Adipocyte (in vitro differentiated cells): ENCODE data around the gene GTF2F2.

ENCODE experiments used
- DNase-seq: peaks from one replicate; pipeline ENCODE4 v3.0.0-alpha.2; 2015; ENCODE audit warnings: low read depth
- H3K27me3 ChIP-seq: replicated peaks from 2 replicates; pipeline ENCODE4 v1.7.0; 2013; ENCODE audit warnings: mild to moderate bottlenecking, low read length, moderate library complexity; ENCODE audit not compliant: control insufficient read depth, insufficient read depth
- H3K36me3 ChIP-seq: 2 replicates; pipeline ENCODE4 v1.7.0; 2013; ENCODE audit warnings: low read length, mild to moderate bottlenecking, moderate library complexity; ENCODE audit not compliant: control insufficient read depth, insufficient read depth, severe bottlenecking
- H3K4me1 ChIP-seq: 2 replicates; pipeline ENCODE4 v1.7.0; 2013; ENCODE audit warnings: mild to moderate bottlenecking, low read length, moderate library complexity; ENCODE audit not compliant: control insufficient read depth, insufficient read depth
- H3K4me3 ChIP-seq: 2 replicates; pipeline ENCODE4 v1.7.0; 2013; ENCODE audit warnings: mild to moderate bottlenecking, low read length, moderate library complexity
- H3K9ac ChIP-seq: 2 replicates; pipeline ENCODE4 v1.7.0; 2013; ENCODE audit warnings: mild to moderate bottlenecking, low read length, moderate library complexity
- H3K9me3 ChIP-seq: 2 replicates; pipeline ENCODE4 v1.7.0; 2013; ENCODE audit warnings: mild to moderate bottlenecking, low read length, moderate library complexity; ENCODE audit not compliant: control insufficient read depth

Gene GTF2F2

GRCh38 chr13:45267215-45267614 lies 146.9 kb downstream of the GTF2F2 start:
- Histone ChIP-seq H3K4me3 (no peak overlapping the region), H3K9ac (no peak overlapping the region), H3K9me3 (no peaks in the 10 kb centered on the region), H3K36me3 (no peaks in the 10 kb centered on the region), H3K4me1 (no peaks in the 10 kb centered on the region), H3K27me3 (no peaks in the 10 kb centered on the region)
- no peak for DNase-seq

- H3K27me3 ChIP-seq, result no peaks in the 10 kb centered on the region
- no peaks in the 10 kb centered on the region for H3K36me3 ChIP-seq
- H3K4me3 ChIP-seq, result no peak overlapping the region
- H3K4me1 ChIP-seq, result no peaks in the 10 kb centered on the region
- H3K9ac ChIP-seq, result no peak overlapping the region
- no peak for DNase-seq
- H3K9me3 ChIP-seq, result no peaks in the 10 kb centered on the region
These were observed 148.9 kb downstream of the GTF2F2 start for GRCh38 chr13:45269204-45269603.

- no peaks in the 10 kb centered on the region for H3K9me3 ChIP-seq
- no peak overlapping the region for H3K4me3 ChIP-seq
- H3K27me3 ChIP-seq, result no peaks in the 10 kb centered on the region
- H3K36me3 ChIP-seq, result no peaks in the 10 kb centered on the region
- peaks cover 5% of the 10 kb centered on the region for H3K4me1 ChIP-seq
- no peak for DNase-seq
- no peak overlapping the region for H3K9ac ChIP-seq
These were observed 156.6 kb downstream of the GTF2F2 start for GRCh38 chr13:45276913-45277312.

DNA sequence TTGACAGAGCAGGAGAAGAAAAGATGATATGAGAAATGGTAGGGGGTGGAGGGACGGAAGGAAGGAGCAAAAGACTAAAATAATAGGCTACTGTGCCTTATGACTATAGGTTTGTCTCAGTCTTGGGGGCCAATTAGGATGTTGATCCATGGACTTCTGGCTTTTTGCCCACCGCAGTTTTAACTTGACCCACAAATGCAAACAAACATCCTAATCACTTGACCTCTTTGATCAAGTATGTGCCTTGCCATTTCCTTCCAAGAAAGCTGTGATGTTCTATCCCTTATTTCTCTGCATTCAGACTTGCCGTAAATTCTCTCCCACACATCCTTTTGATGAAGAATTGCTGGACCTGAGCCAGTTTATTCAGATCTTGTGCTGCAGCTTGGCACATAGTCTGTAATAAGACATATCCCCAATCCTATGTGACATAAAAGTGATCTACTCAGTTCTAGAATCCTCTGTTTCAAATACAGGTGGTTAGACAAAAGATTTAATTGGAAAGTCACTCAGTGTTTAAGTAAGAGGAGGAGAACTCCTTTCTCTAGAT lies 157.9 kb downstream of the GTF2F2 start:
- Histone ChIP-seq H3K4me3 (no peak overlapping the region), H3K27me3 (no peaks in the 10 kb centered on the region), H3K9me3 (no peaks in the 10 kb centered on the region), H3K4me1 (peaks cover 5% of the 10 kb centered on the region), H3K9ac (no peak overlapping the region), H3K36me3 (no peaks in the 10 kb centered on the region)
- DNase-seq, result no peak

- Histone ChIP-seq H3K9me3 (no peaks in the 10 kb centered on the region), H3K9ac (no peak overlapping the region), H3K4me1 (peaks cover 5% of the 10 kb centered on the region), H3K36me3 (no peaks in the 10 kb centered on the region), H3K27me3 (no peaks in the 10 kb centered on the region), H3K4me3 (no peak overlapping the region)
- DNase-seq, result no peak
These were observed 159.7 kb downstream of the GTF2F2 start for GRCh38 chr13:45280011-45280410.

- DNase-seq, result peak; percentile 88
- H3K27me3 ChIP-seq, result no peaks in the 10 kb centered on the region
These were observed 160.7 kb downstream of the GTF2F2 start for GRCh38 chr13:45280751-45281634.

DNA sequence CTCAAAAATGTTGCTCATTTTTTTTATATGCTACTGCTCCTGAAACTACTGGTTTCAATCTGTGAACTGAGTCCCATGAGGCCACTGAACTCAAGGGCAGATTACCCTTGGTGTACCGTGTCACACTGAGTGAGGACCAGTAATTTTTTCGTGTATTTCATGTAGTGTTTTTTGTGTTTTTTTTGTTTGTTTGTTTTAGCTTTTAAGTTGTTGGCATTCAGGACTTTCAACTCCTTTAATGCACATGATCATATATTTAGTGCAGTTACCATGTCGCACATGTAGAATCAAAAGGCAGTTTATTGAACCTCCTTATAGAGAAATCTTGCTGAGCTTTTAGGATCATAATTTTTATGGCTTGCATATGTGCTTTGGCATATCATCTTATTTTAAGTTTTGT lies 162.7 kb downstream of the GTF2F2 start:
- DNase-seq, result no peak
- Histone ChIP-seq H3K36me3 (peaks cover 3% of the 10 kb centered on the region), H3K4me1 (peaks cover 5% of the 10 kb centered on the region), H3K9me3 (no peaks in the 10 kb centered on the region), H3K4me3 (no peak overlapping the region), H3K9ac (no peak overlapping the region), H3K27me3 (no peaks in the 10 kb centered on the region)

More at GRCh38 chr13:45280751-45281634, 160.7 kb downstream of the GTF2F2 start:
- H3K9ac ChIP-seq, result no peak overlapping the region
- H3K4me1 ChIP-seq, result peaks cover 5% of the 10 kb centered on the region
- H3K36me3 ChIP-seq, result peaks cover 3% of the 10 kb centered on the region
- no peaks in the 10 kb centered on the region for H3K9me3 ChIP-seq
- no peak overlapping the region for H3K4me3 ChIP-seq

DNA sequence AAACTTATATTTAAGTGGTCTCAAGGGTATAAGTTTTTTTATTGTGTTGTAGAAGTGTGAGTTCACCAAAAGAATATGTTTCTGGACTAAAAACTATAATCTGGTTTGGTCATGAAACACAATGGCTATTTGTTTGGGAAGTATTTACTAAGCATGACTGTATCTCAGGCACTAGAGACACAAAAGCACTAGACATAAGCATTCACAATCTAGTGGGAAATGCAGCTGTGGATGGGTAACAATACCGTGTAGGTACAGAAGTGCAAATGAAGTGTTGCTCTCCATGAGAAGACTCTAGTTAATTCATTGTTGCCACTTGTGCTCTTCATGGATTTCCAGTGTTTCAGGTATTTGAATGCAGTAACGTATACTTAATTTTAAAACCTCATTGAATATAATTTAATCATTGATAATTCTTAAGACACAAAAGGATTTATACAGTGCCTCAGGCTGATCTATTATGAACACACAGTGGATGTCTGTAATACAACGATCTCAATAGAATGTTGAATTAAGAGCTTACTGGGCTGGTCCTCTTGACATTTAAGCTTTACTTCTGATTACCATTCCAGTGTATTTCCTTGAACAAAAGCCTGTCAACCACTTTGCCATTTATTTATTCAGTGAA lies 169.7 kb downstream of the GTF2F2 start:
- DNase-seq, result no peak
- Histone ChIP-seq H3K36me3 (peaks cover 3% of the 10 kb centered on the region), H3K9me3 (no peaks in the 10 kb centered on the region), H3K4me1 (no peaks in the 10 kb centered on the region), H3K4me3 (no peak overlapping the region), H3K27me3 (no peaks in the 10 kb centered on the region), H3K9ac (no peak overlapping the region)

DNA sequence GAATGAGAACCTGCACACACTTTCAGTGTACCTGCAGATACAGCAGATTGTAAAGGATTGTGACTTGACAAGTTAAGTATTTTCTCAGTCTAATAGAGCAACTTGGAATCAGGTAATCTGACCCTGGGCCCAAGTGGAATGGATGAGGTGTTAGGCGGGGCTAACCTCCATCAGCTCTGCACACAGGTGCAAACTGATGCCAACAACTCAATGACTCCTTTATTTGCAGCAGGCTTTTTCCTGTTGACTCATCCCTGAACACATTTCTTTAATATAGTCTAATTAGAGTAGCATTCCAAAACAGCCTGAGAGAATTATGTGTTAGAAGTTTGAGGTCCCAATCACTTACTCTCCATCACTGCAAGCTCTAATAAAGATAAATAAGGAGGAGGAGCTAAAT lies 171.9 kb downstream of the GTF2F2 start:
- no peaks in the 10 kb centered on the region for H3K36me3 ChIP-seq
- H3K4me1 ChIP-seq, result no peaks in the 10 kb centered on the region
- no peak for DNase-seq
- no peaks in the 10 kb centered on the region for H3K27me3 ChIP-seq
- H3K9ac ChIP-seq, result no peak overlapping the region
- no peaks in the 10 kb centered on the region for H3K9me3 ChIP-seq
- H3K4me3 ChIP-seq, result no peak overlapping the region

DNA sequence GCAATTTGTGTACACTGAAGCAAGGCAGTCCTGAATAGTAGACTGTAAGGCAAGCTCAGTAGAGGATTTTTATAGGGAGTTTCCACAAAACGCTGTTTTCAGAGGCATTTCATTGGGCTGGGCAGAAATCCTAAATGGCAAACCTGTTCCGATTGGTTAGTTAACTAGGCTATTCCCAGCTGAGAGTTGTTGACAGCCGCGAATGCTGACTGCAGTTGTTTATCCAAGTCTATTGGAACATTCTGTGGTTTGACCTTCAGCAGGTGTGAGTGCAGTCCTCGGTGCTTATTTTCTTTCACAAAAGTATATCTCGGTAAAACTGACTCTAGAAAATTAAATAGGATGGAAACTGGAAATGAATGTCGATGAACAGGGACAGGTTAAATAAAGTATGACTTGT lies 175.2 kb downstream of the GTF2F2 start:
- Histone ChIP-seq H3K9ac (no peak overlapping the region), H3K4me3 (no peak overlapping the region), H3K36me3 (no peaks in the 10 kb centered on the region), H3K27me3 (no peaks in the 10 kb centered on the region), H3K4me1 (no peaks in the 10 kb centered on the region), H3K9me3 (no peaks in the 10 kb centered on the region)
- peak; percentile 3 for DNase-seq

- DNase-seq, result peak; percentile 9
- Histone ChIP-seq H3K4me1 (no peaks in the 10 kb centered on the region), H3K9me3 (no peaks in the 10 kb centered on the region), H3K36me3 (no peaks in the 10 kb centered on the region), H3K9ac (no peak overlapping the region), H3K27me3 (no peaks in the 10 kb centered on the region), H3K4me3 (no peak overlapping the region)
These were observed 175.9 kb downstream of the GTF2F2 start for GRCh38 chr13:45296259-45296658.
